ENCODE results near the gene PAF1.

DNA sequence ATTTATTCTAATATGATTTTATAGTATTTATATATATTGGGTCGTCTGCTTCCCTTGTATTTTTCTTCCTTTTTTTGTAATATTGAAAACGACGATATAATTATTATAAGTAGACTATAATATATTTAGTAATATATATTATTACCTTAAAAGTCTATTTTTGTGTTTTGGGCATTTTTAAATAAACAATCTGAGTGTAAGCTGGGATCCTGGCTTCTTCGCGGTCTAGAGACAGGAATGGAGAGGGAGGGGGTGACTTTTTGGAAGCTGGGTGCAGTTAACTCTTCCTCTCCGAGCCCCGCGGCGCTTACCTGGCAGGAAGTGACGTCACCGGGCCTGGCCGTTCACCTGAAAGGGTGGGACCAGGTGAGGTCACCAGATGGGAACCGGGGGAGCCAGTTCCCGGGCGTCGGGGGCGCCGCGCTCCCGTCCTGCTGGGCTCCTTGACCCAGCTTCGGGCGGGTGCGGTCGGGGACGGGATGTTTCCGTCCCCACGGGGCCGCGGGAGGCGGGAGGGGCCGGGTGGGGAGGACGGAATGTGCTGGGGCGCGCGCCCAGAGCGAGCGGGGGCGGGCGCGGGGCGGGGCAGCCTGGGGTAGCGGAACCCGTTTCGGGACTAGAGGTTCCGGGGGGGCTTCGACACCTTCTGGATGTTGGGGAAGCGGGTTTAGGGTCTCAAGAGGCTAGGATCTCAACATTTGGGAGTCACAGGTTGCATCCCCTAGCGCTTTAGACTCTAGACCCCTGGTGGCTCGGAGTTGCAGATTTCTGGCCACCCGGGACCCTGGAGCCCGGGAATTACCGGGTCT lies 18.5 kb upstream of the PAF1 start:
- TF ChIP-seq ZFP3 (CRISPR knock-in tag; IDR thresholded peaks at IDR 0.05) = no peak
- TF ChIP-seq TOX (CRISPR knock-in tag; IDR thresholded peaks at IDR 0.05; ENCODE audit: borderline replicate concordance) = peak; percentile 52; the same call in 1 of the 2 replicates
- TF ChIP-seq TCF4 (CRISPR knock-in tag; IDR thresholded peaks at IDR 0.05; ENCODE audit: borderline replicate concordance) = no peak
- TF ChIP-seq PATZ1 (CRISPR knock-in tag; IDR thresholded peaks at IDR 0.05; ENCODE audit: borderline replicate concordance) = no peak; the same call in none of the 2 replicates
- TF ChIP-seq, protein P1, sequence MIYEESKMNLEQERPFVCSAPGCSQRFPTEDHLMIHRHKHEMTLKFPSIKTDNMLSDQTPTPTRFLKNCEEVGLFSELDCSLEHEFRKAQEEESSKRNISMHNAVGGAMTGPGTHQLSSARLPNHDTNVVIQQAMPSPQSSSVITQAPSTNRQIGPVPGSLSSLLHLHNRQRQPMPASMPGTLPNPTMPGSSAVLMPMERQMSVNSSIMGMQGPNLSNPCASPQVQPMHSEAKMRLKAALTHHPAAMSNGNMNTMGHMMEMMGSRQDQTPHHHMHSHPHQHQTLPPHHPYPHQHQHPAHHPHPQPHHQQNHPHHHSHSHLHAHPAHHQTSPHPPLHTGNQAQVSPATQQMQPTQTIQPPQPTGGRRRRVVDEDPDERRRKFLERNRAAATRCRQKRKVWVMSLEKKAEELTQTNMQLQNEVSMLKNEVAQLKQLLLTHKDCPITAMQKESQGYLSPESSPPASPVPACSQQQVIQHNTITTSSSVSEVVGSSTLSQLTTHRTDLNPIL (CRISPR knock-in tag; IDR thresholded peaks at IDR 0.05; ENCODE audit: low read depth) = peak; percentile 70; the same call in 1 of the 2 replicates
